Keratinocyte (primary cell): ENCODE results near the gene PCGF2.

Experiments
- CTCF ChIP-seq, 3 experiments: IDR thresholded peaks in 1 of 3; conservative IDR thresholded peaks in 1 of 3; optimal IDR thresholded peaks in 1 of 3; 2 replicates in 2 of 3; 3 replicates in 1 of 3; pipeline versions ENCODE3 to v1.5.1; 2011; ENCODE audit warnings: low read length in 3 of 3, mild to moderate bottlenecking in 3 of 3, moderate library complexity in 2 of 3, control low read depth in 1 of 3, inconsistent platforms in 1 of 3; ENCODE audit not compliant: insufficient read depth in 2 of 3; ENCODE audit errors: extremely low read depth in 1 of 3
- EZH2 ChIP-seq: IDR thresholded peaks from one replicate; pipeline ENCODE4 v1.6.1; 2012; ENCODE audit warnings: inconsistent platforms, mild to moderate bottlenecking, low read length, moderate library complexity

- TF ChIP-seq CTCF (optimal IDR thresholded peaks at IDR 0.05 in 1 of 3, IDR thresholded peaks at IDR 0.05 in 1 of 3, conservative IDR thresholded peaks at IDR 0.05 in 1 of 3; ENCODE audit: extremely low read depth in 1 of 3, insufficient read depth in 2 of 3, low read length in 3 of 3) (no peak), EZH2 (no peak)
Observed at GRCh38 chr17:38702916-38703741, 45.0 kb downstream of the PCGF2 start.
